ENCODE data around the gene ARHGAP20. TPM values are rescaled to one million over a fixed set of nuclear protein-coding genes. Genes with fewer than 3 reads are reported as not detected.

The ARHGAP20 gene
- total RNA-seq, 1 experiment from 2014 or later: 0.05 TPM

DNA sequence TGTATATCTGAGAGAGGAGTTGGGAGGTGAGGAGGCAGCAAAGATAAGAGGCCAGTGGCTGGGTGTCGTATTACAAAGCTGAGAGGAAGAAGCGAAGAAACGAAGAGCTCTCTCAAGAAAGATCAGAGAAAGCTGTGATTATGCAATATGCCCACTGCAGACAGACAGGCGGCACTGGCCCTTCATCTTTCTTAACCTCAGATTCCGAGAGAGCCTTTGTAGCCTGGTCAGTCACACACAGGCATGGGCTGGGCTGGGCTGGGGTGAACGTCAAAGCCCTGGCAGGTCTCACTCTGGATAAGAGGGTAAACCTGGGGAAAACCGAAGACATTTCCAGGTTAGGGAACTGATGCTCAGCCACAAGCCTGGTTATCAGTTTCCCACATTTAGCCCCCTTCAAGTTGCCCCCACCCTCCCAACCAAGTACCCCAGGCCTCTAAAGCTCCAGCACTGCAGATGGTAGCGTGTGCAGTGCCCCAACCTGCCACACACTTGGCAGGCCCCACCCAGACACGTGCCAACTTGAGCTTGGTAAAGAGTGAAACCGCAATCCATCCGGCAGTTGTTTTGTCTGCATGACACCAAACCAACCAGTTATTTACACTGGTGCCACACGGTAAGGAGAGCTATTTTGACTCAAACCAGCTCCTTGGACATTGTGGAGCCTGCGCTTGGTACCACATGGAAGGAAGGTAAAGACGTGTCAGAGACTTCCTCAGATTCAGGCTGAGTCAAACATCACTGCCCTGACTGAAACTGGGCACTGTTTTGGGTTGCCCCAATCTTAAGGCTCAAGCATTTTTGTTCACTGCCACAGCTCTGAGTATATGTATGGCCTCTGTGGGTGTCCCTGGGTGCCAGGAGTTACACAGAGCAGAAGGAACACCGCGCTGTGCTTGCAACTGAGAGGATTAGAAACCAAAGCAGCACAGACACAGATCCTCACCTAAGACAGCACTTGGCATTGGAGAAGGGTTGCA lies 146.6 kb downstream of the ARHGAP20 start:
- Mint-ChIP-seq H3K27me3 (ENCODE audit: insufficient read depth, unreplicated experiment) (peaks cover 9% of the 10 kb centered on the region), H3K9me3 (ENCODE audit: unreplicated experiment) (no peaks in the 10 kb centered on the region), H3K4me3 (ENCODE audit: unreplicated experiment) (peak overlapping the region; percentile 28), H3K4me1 (ENCODE audit: low read depth, unreplicated experiment) (peaks cover 22% of the 10 kb centered on the region), H3K36me3 (ENCODE audit: insufficient read depth, unreplicated experiment) (peaks cover 7% of the 10 kb centered on the region), H3K27ac (ENCODE audit: unreplicated experiment) (peak overlapping the region; percentile 25)
- no peaks in the 10 kb centered on the region; the same call in 1 of the 2 replicates for H3K27me3 ChIP-seq (replicated peaks; ENCODE audit: control insufficient read depth, insufficient read depth, low read length)
- TF ChIP-seq, protein P1, sequence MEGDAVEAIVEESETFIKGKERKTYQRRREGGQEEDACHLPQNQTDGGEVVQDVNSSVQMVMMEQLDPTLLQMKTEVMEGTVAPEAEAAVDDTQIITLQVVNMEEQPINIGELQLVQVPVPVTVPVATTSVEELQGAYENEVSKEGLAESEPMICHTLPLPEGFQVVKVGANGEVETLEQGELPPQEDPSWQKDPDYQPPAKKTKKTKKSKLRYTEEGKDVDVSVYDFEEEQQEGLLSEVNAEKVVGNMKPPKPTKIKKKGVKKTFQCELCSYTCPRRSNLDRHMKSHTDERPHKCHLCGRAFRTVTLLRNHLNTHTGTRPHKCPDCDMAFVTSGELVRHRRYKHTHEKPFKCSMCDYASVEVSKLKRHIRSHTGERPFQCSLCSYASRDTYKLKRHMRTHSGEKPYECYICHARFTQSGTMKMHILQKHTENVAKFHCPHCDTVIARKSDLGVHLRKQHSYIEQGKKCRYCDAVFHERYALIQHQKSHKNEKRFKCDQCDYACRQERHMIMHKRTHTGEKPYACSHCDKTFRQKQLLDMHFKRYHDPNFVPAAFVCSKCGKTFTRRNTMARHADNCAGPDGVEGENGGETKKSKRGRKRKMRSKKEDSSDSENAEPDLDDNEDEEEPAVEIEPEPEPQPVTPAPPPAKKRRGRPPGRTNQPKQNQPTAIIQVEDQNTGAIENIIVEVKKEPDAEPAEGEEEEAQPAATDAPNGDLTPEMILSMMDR (IDR thresholded peaks at IDR 0.05; ENCODE audit: insufficient read depth in 1 of 2, low read depth in 1 of 2, low read length in 1 of 2, severe bottlenecking in 1 of 2, unreplicated experiment in 1 of 2): no peak
- ChIA-PET POLR2A (no interaction called here), CTCF (interaction anchor here (0.5 to 1.1 kb wide), 5 partner anchors 17 to 350 kb away, joined by 3 to 10 read pairs (median 7); no protein-coding TSS in a partner anchor)
- H3K4me1 ChIP-seq: peaks cover 20% of the 10 kb centered on the region
- intact Hi-C loops (cut with micrococcal nuclease; ENCODE audit: unreplicated experiment): loop anchor here (1.0 to 10.0 kb wide), 4 partner anchors 17 to 361 kb away; partner anchors contain the start of gene ARHGAP20
- H3K4me3 ChIP-seq (ENCODE audit: low read depth, low read length): no peak overlapping the region
- peak; percentile 91 to 93 for DNase-seq
- no TSS peak for BruUV-seq (replicated peaks)
- H3K9me3 ChIP-seq: no peaks in the 10 kb centered on the region
- H3K36me3 ChIP-seq (ENCODE audit: control insufficient read depth, insufficient read depth, low read length): no peaks in the 10 kb centered on the region

DNA sequence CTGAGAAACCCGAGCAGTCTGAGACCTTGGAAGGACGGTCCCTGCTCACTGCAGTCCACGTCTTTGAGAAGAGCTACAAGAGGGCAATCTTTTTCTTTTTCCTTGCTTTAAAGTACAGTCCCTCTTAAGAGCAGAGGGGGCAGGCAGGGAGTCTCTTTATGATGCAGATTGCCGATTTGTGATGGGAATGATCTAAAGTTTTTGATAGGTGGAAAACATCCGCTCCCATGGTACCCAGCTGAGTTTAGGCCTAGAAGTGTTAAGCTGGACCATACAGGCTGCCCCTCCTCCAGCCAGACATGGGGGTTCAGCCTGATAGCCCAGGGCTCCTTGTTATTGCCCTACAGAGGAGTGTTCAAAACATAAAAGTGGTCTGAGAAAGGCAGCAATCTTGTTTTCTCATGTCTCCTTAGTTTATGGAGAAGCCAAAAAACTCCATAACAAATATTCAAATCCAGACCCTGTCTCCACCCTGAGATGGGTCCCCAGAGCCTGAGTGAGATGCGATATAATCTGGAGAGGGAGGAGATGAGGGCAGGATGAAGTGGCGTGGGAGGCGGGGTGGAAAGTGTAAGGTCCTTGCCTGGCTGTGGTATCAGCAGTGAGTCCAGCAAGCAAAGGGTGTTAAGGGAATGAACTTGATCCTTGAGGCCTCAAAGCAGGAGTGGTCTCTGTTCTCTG lies 147.4 kb downstream of the ARHGAP20 start:
- TF ChIP-seq, protein P1 (IDR thresholded peaks at IDR 0.05; ENCODE audit: insufficient read depth in 1 of 2, low read depth in 1 of 2, low read length in 1 of 2, severe bottlenecking in 1 of 2, unreplicated experiment in 1 of 2): no peak
- peaks cover 28% of the 10 kb centered on the region for H3K4me1 Mint-ChIP-seq (ENCODE audit: low read depth, unreplicated experiment)
- BruUV-seq (replicated peaks): no TSS peak
- ChIA-PET POLR2A (no interaction called here), CTCF (interaction anchor here (0.8 to 1.1 kb wide), 3 partner anchors 18 to 130 kb away, joined by 3 to 7 read pairs (median 7); no protein-coding TSS in a partner anchor)
- H3K9me3 Mint-ChIP-seq (ENCODE audit: unreplicated experiment): no peaks in the 10 kb centered on the region
- peak overlapping the region; percentile 28 for H3K4me3 Mint-ChIP-seq (ENCODE audit: unreplicated experiment)
- intact Hi-C loops (cut with micrococcal nuclease; ENCODE audit: unreplicated experiment): loop anchor here (1.0 to 10.0 kb wide), 4 partner anchors 17 to 360 kb away; partner anchors contain the start of gene ARHGAP20
- peak overlapping the region; percentile 25 for H3K27ac Mint-ChIP-seq (ENCODE audit: unreplicated experiment)
- H3K36me3 Mint-ChIP-seq (ENCODE audit: insufficient read depth, unreplicated experiment): peaks cover 7% of the 10 kb centered on the region
- Histone ChIP-seq H3K36me3 (ENCODE audit: control insufficient read depth, insufficient read depth, low read length) (no peaks in the 10 kb centered on the region), H3K4me3 (ENCODE audit: low read depth, low read length) (no peak overlapping the region), H3K4me1 (peaks cover 20% of the 10 kb centered on the region), H3K27me3 (replicated peaks; ENCODE audit: control insufficient read depth, insufficient read depth, low read length) (no peaks in the 10 kb centered on the region; the same call in 1 of the 2 replicates), H3K9me3 (no peaks in the 10 kb centered on the region)
- DNase-seq: no peak
- H3K27me3 Mint-ChIP-seq (ENCODE audit: insufficient read depth, unreplicated experiment): peaks cover 9% of the 10 kb centered on the region

GRCh38 chr11:110544779-110545178 lies 167.5 kb downstream of the ARHGAP20 start:
- CTCF ChIA-PET: no interaction called here
- Histone ChIP-seq H3K27me3 (replicated peaks; ENCODE audit: control insufficient read depth, insufficient read depth, low read length) (no peaks in the 10 kb centered on the region), H3K36me3 (ENCODE audit: control insufficient read depth, insufficient read depth, low read length) (no peaks in the 10 kb centered on the region), H3K4me1 (no peaks in the 10 kb centered on the region), H3K9me3 (peaks cover 15% of the 10 kb centered on the region; the same call in 1 of the 2 replicates), H3K4me3 (ENCODE audit: low read depth, low read length) (no peak overlapping the region)
- Mint-ChIP-seq H3K36me3 (ENCODE audit: insufficient read depth, unreplicated experiment) (no peaks in the 10 kb centered on the region), H3K4me1 (ENCODE audit: low read depth, unreplicated experiment) (no peaks in the 10 kb centered on the region), H3K27ac (ENCODE audit: unreplicated experiment) (no peak overlapping the region), H3K4me3 (ENCODE audit: unreplicated experiment) (no peak overlapping the region), H3K9me3 (ENCODE audit: unreplicated experiment) (peaks cover 21% of the 10 kb centered on the region), H3K27me3 (ENCODE audit: insufficient read depth, unreplicated experiment) (peaks cover 26% of the 10 kb centered on the region)
- POLR2A ChIA-PET: no interaction called here
- DNase-seq: no peak
- no TSS peak for BruUV-seq (replicated peaks)
- intact Hi-C loops (cut with micrococcal nuclease; ENCODE audit: unreplicated experiment): no loop called here
- TF ChIP-seq, protein P1 (IDR thresholded peaks at IDR 0.05; ENCODE audit: insufficient read depth in 1 of 2, low read depth in 1 of 2, low read length in 1 of 2, severe bottlenecking in 1 of 2, unreplicated experiment in 1 of 2): no peak
